Neural crest cell (in vitro differentiated cells): ENCODE measurements around the gene EXOC3. TPM values are rescaled to one million over a fixed set of nuclear protein-coding genes. Genes with fewer than 3 reads are reported as not detected.

Experiments
- DNase-seq: peaks from one replicate; pipeline ENCODE4 v3.0.0; 2021; ENCODE audit warnings: low read depth, mixed read lengths, low spot score
- H3K27ac Mint-ChIP-seq: one replicate; pipeline ENCODE4 v1.8.0; 2021; ENCODE audit warnings: mild to moderate bottlenecking, mixed read lengths; ENCODE audit not compliant: unreplicated experiment
- H3K27me3 Mint-ChIP-seq: 2 replicates; pipeline ENCODE4 v1.8.0; 2021; ENCODE audit warnings: low read depth, mild to moderate bottlenecking, mixed read lengths
- H3K36me3 Mint-ChIP-seq: 2 replicates; pipeline ENCODE4 v1.8.0; 2021; ENCODE audit warnings: low read depth, mild to moderate bottlenecking, mixed read lengths
- H3K4me1 Mint-ChIP-seq: 2 replicates; pipeline ENCODE4 v1.8.0; 2021; ENCODE audit warnings: mixed read lengths
- H3K4me3 Mint-ChIP-seq: one replicate; pipeline ENCODE4 v1.8.0; 2021; ENCODE audit warnings: mild to moderate bottlenecking, mixed read lengths
- H3K9me3 Mint-ChIP-seq: 2 replicates; pipeline ENCODE4 v1.8.0; 2021; ENCODE audit warnings: mixed read lengths
- CTCF ChIP-seq: fragments of 200-600 bp; sonication (generic); conservative IDR thresholded peaks from 2 replicates; pipeline ENCODE4 v1.5.0; 2021; ENCODE audit warnings: antibody characterized with exemption, mild to moderate bottlenecking
- total RNA-seq: library from RNA; stranded (reverse); gene quantifications from 2 replicates; pipeline ENCODE4 v1.2.1, GENCODE V29; 2021

EXOC3 gene
- total RNA-seq, 1 donor from 2014 or later, result 61.3 TPM

GRCh38 chr5:497871-498509, 55.0 kb downstream of the EXOC3 start:
- DNase-seq, result no peak
- Mint-ChIP-seq H3K27me3 (peaks cover 57% of the 10 kb centered on the region), H3K27ac (no peak overlapping the region), H3K36me3 (no peaks in the 10 kb centered on the region), H3K4me1 (peaks cover 2% of the 10 kb centered on the region), H3K4me3 (no peak overlapping the region), H3K9me3 (no peaks in the 10 kb centered on the region)
- TF ChIP-seq CTCF, result no peak

GRCh38 chr5:499233-500209, 56.5 kb downstream of the EXOC3 start:
- Mint-ChIP-seq H3K36me3 (no peaks in the 10 kb centered on the region), H3K4me3 (no peak overlapping the region), H3K27ac (no peak overlapping the region), H3K27me3 (peaks cover 48% of the 10 kb centered on the region), H3K4me1 (no peaks in the 10 kb centered on the region), H3K9me3 (no peaks in the 10 kb centered on the region)
- no peak for DNase-seq
- TF ChIP-seq CTCF, result no peak

- H3K4me1 Mint-ChIP-seq, result no peaks in the 10 kb centered on the region
- no peak overlapping the region for H3K4me3 Mint-ChIP-seq
- DNase-seq, result no peak
- H3K9me3 Mint-ChIP-seq, result no peaks in the 10 kb centered on the region
- no peaks in the 10 kb centered on the region for H3K36me3 Mint-ChIP-seq
- no peak for TF ChIP-seq CTCF
- peaks cover 41% of the 10 kb centered on the region for H3K27me3 Mint-ChIP-seq
- no peak overlapping the region for H3K27ac Mint-ChIP-seq
Measured at GRCh38 chr5:500491-500890, 57.5 kb downstream of the EXOC3 start.

GRCh38 chr5:501105-501830, 58.3 kb downstream of the EXOC3 start:
- Mint-ChIP-seq H3K4me3 (no peak overlapping the region), H3K36me3 (no peaks in the 10 kb centered on the region), H3K4me1 (no peaks in the 10 kb centered on the region), H3K9me3 (no peaks in the 10 kb centered on the region), H3K27me3 (peaks cover 35% of the 10 kb centered on the region), H3K27ac (no peak overlapping the region)
- TF ChIP-seq CTCF, result no peak
- DNase-seq, result no peak

- no peak overlapping the region for H3K4me3 Mint-ChIP-seq
- peaks cover 30% of the 10 kb centered on the region for H3K27me3 Mint-ChIP-seq
- TF ChIP-seq CTCF, result no peak
- no peaks in the 10 kb centered on the region for H3K4me1 Mint-ChIP-seq
- H3K36me3 Mint-ChIP-seq, result no peaks in the 10 kb centered on the region
- no peak for DNase-seq
- H3K9me3 Mint-ChIP-seq, result no peaks in the 10 kb centered on the region
- no peak overlapping the region for H3K27ac Mint-ChIP-seq
Measured at GRCh38 chr5:501831-502184, 58.8 kb downstream of the EXOC3 start.
